ENCODE measurements around the gene UTF1. TPM values are rescaled to one million over a fixed set of nuclear protein-coding genes. Genes with fewer than 3 reads are reported as not detected.

Gene UTF1
- total and polyA plus RNA-seq, 10 donors = 0.10 to 0.54 (median 0.32) TPM; not detected in 4

DNA sequence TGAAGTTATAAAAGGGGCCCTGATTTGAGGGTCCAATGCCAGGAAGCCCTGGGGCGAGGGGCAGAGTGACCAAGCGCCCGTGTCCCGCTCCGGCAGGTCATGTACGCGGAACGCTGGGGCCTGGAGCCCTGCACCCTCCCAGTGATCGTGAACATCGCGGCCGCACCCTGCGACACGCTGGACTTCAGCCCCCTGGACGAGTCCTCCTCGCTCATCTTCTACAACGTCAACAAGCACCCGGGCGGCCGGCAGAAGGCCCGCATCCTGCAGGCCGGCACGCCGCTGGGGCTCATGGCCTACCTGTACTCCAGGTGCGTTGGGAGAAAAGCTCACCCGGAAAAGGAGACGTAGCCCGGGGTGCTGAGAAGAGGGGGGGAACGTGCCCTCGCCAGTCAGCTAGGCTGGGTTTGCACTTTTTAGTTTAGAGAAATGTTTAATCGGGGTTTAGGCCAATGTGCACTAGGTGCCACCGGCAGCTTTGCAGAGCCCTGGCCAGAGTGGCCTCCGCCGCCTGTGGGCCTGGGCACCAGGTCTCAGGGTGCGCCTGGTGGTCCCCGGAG is 22.9 kb upstream of the UTF1 start:
- WGBS, 5 donors = 89 to 95% (median 94%) methylated on average over 27 to 36 of the region's 36 CpGs
- DNase-seq = no peak
- H3K4me3 ChIP-seq = no peak overlapping the region
- no peaks in the 10 kb centered on the region for H3K36me3 ChIP-seq
- peaks cover 0 to 27% (median 0%) of the 10 kb centered on the region in 7 donors for H3K27me3 ChIP-seq (replicated peaks in 1 of 7)
- H3K9me3 ChIP-seq = no peaks in the 10 kb centered on the region
- H3K4me1 ChIP-seq = no peaks in the 10 kb centered on the region
- no peak overlapping the region for H3K27ac ChIP-seq
- intact Hi-C loops (cut with DNase I; ENCODE audit: low total_unique reads) = no loop called here
- TF ChIP-seq, protein P1, sequence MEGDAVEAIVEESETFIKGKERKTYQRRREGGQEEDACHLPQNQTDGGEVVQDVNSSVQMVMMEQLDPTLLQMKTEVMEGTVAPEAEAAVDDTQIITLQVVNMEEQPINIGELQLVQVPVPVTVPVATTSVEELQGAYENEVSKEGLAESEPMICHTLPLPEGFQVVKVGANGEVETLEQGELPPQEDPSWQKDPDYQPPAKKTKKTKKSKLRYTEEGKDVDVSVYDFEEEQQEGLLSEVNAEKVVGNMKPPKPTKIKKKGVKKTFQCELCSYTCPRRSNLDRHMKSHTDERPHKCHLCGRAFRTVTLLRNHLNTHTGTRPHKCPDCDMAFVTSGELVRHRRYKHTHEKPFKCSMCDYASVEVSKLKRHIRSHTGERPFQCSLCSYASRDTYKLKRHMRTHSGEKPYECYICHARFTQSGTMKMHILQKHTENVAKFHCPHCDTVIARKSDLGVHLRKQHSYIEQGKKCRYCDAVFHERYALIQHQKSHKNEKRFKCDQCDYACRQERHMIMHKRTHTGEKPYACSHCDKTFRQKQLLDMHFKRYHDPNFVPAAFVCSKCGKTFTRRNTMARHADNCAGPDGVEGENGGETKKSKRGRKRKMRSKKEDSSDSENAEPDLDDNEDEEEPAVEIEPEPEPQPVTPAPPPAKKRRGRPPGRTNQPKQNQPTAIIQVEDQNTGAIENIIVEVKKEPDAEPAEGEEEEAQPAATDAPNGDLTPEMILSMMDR (IDR thresholded peaks at IDR 0.05 in 8 of 11, conservative IDR thresholded peaks at IDR 0.05 in 3 of 11) = no peak
- TF ChIP-seq POLR2AphosphoS5 (IDR thresholded peaks at IDR 0.05) (no peak), POLR2A (IDR thresholded peaks at IDR 0.05) (no peak)

DNA sequence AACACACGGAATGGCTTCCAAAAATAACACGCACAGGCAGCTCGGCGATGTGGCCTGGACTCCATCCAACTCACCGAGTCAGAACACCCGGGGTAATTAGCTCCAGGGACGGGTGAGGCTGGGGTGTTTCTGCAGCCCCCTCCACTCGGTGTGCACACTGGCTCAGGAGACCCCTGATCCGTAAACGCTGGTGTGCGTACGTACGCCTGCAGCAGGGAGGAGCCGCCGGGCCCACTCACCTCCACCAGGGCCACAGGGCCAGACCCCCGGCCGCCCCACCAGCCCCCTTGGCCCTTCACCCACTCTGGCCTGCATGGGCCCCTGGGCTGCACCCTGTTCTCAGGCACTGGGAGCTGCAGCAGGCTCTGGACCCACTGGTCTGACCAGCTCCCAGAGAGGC is 22.4 kb upstream of the UTF1 start:
- TF ChIP-seq POLR2A (IDR thresholded peaks at IDR 0.05) (no peak), POLR2AphosphoS5 (IDR thresholded peaks at IDR 0.05) (no peak)
- TF ChIP-seq, protein P1 (IDR thresholded peaks at IDR 0.05 in 8 of 11, conservative IDR thresholded peaks at IDR 0.05 in 3 of 11) = no peak
- no peaks in the 10 kb centered on the region for H3K9me3 ChIP-seq
- H3K4me1 ChIP-seq = no peaks in the 10 kb centered on the region
- DNase-seq = no peak
- intact Hi-C loops (cut with DNase I; ENCODE audit: low total_unique reads) = no loop called here
- H3K4me3 ChIP-seq = no peak overlapping the region
- peaks cover 0 to 27% (median 0%) of the 10 kb centered on the region in 7 donors for H3K27me3 ChIP-seq (replicated peaks in 1 of 7)
- 87 to 92% (median 90%) methylated on average over 12 to 17 of the region's 17 CpGs for WGBS, 5 donors
- H3K36me3 ChIP-seq = no peaks in the 10 kb centered on the region
- H3K27ac ChIP-seq = no peak overlapping the region

DNA sequence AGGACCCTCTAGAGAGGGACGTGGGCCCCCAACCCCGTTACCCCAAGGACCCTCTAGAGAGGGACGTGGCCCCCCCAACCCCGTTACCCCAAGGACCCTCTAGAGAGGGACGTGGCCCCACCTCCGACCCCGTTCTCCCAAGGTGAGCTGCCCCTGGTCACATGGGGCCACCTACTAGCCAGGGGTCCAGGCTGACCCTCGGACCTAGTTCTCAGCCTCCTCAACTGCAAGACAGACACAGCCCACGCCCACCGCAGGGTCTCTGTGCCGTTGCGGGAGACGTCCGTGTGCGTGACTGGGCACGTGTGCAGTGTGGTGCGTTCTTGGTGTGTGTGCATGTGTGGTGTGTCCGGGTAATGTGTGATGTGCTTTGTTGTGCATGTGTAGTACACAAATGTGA is 21.6 kb upstream of the UTF1 start:
- Histone ChIP-seq H3K4me3 (no peak overlapping the region), H3K36me3 (no peaks in the 10 kb centered on the region), H3K27me3 (replicated peaks in 1 of 7) (peaks cover 0 to 34% (median 0%) of the 10 kb centered on the region in 7 donors), H3K27ac (no peak overlapping the region), H3K9me3 (no peaks in the 10 kb centered on the region), H3K4me1 (no peaks in the 10 kb centered on the region)
- TF ChIP-seq, protein P1 (IDR thresholded peaks at IDR 0.05 in 8 of 11, conservative IDR thresholded peaks at IDR 0.05 in 3 of 11) = no peak
- TF ChIP-seq POLR2AphosphoS5 (IDR thresholded peaks at IDR 0.05) (no peak), POLR2A (IDR thresholded peaks at IDR 0.05) (no peak)
- no peak for DNase-seq
- 90 to 100% (median 94%) methylated on average over 2 to 18 of the region's 18 CpGs for WGBS, 5 donors
- intact Hi-C loops (cut with DNase I; ENCODE audit: low total_unique reads) = no loop called here

DNA sequence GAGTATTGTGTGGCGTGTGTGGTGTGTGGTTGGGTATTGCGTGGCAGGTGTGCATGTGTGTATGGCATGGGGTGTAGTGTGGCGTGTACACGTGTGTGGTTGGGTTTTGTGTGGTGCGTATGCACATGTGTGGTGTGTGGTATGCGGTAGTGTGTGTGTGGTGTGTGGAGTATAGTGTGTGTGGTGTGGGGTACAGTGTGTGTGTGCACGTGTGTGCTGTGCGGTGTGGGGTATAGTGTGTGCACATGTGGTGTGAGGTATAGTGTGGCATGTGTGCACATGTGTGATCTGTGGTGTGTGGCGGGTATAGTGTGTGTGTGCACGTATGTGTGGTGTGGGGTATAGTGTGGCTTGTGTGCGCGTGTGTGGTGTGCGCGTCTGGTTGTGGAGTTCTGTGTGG is 20.9 kb upstream of the UTF1 start:
- DNase-seq = no peak
- Histone ChIP-seq H3K36me3 (no peaks in the 10 kb centered on the region), H3K4me3 (no peak overlapping the region), H3K4me1 (no peaks in the 10 kb centered on the region), H3K27ac (no peak overlapping the region), H3K27me3 (replicated peaks in 1 of 7) (peaks cover 0 to 40% (median 0%) of the 10 kb centered on the region in 7 donors), H3K9me3 (no peaks in the 10 kb centered on the region)
- intact Hi-C loops (cut with DNase I; ENCODE audit: low total_unique reads) = no loop called here
- WGBS, 5 donors = 91 to 98% (median 98%) methylated on average over 14 of the region's 14 CpGs
- TF ChIP-seq, protein P1 (IDR thresholded peaks at IDR 0.05 in 8 of 11, conservative IDR thresholded peaks at IDR 0.05 in 3 of 11) = no peak
- TF ChIP-seq POLR2AphosphoS5 (IDR thresholded peaks at IDR 0.05) (no peak), POLR2A (IDR thresholded peaks at IDR 0.05) (no peak)
